NB4 (cell line): ENCODE results near the gene MRPL41.

ENCODE experiments used
- DNase-seq: peaks from one replicate; pipeline ENCODE4 v3.0.0; 2010; ENCODE audit warnings: low read depth
- H3K4me3 ChIP-seq: one replicate; pipeline ENCODE4 v1.5.1; 2011; ENCODE audit warnings: mild to moderate bottlenecking, low read depth, low read length, moderate library complexity
- MYC ChIP-seq: IDR thresholded peaks from 2 replicates; pipeline ENCODE4 v1.6.1; 2011; ENCODE audit warnings: low read depth, low read length
- POLR2A ChIP-seq: IDR thresholded peaks from 2 replicates; pipeline ENCODE4 v1.6.1; 2011; ENCODE audit warnings: mild to moderate bottlenecking; ENCODE audit not compliant: insufficient read length; ENCODE audit errors: extremely low read depth
- TF ChIP-seq, protein P1 (sequence below): IDR thresholded peaks from 2 replicates; pipeline ENCODE4 v1.6.1; 2011; ENCODE audit warnings: low read depth, low read length
- TF ChIP-seq, protein P2 (sequence below): IDR thresholded peaks from one replicate; pipeline ENCODE4 v1.5.1; 2012; ENCODE audit warnings: low read depth, low read length

MRPL41 gene

DNA sequence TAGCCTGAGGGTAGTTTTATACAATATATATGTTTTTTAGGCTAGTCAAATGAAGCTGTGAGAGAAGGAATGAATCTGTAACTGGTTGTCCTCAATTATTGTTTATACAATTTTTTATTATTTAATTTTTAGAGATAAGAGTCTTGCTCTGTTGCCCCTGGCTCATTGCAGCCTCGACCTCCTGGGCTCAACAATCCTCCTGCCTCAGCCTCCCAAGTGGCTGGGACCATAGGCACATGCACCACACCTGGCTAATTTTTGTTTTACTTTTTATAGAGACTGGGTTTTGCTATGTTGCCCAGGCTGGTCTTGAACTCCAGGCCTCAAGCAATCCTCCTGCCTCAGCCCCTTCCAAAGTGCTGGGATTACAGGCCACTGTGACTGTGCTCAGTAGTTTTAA is 2.7 kb downstream of the MRPL41 start:
- H3K4me3 ChIP-seq, result no peak overlapping the region
- DNase-seq, result no peak
- no peak for TF ChIP-seq MYC
- TF ChIP-seq, protein P1, sequence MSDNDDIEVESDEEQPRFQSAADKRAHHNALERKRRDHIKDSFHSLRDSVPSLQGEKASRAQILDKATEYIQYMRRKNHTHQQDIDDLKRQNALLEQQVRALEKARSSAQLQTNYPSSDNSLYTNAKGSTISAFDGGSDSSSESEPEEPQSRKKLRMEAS, result no peak
- TF ChIP-seq, protein P2, sequence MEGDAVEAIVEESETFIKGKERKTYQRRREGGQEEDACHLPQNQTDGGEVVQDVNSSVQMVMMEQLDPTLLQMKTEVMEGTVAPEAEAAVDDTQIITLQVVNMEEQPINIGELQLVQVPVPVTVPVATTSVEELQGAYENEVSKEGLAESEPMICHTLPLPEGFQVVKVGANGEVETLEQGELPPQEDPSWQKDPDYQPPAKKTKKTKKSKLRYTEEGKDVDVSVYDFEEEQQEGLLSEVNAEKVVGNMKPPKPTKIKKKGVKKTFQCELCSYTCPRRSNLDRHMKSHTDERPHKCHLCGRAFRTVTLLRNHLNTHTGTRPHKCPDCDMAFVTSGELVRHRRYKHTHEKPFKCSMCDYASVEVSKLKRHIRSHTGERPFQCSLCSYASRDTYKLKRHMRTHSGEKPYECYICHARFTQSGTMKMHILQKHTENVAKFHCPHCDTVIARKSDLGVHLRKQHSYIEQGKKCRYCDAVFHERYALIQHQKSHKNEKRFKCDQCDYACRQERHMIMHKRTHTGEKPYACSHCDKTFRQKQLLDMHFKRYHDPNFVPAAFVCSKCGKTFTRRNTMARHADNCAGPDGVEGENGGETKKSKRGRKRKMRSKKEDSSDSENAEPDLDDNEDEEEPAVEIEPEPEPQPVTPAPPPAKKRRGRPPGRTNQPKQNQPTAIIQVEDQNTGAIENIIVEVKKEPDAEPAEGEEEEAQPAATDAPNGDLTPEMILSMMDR, result no peak
- no peak for TF ChIP-seq POLR2A

DNA sequence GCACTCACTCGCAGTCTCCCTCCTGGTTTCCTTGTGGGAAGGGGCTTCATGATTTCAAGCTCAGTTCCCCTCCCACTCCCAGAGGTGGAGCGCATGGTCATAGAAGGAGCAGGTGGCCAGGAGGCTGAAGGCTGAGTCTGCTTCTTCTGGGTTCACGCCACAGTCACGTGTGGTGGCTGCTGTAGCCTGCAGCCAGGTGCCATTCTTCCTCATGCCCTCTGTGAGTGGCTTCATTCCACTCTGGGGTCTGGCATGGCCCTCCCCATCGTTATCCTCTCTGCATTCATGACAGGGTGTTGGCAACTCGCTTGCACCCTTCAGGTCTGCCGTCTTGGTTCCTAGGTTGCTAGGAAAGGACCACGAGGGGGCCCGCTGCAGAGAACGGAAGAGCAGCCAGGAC is 3.5 kb downstream of the MRPL41 start:
- no peak overlapping the region for H3K4me3 ChIP-seq
- no peak for DNase-seq
- no peak for TF ChIP-seq POLR2A
- TF ChIP-seq, protein P2, result no peak
- TF ChIP-seq, protein P1, result no peak

DNA sequence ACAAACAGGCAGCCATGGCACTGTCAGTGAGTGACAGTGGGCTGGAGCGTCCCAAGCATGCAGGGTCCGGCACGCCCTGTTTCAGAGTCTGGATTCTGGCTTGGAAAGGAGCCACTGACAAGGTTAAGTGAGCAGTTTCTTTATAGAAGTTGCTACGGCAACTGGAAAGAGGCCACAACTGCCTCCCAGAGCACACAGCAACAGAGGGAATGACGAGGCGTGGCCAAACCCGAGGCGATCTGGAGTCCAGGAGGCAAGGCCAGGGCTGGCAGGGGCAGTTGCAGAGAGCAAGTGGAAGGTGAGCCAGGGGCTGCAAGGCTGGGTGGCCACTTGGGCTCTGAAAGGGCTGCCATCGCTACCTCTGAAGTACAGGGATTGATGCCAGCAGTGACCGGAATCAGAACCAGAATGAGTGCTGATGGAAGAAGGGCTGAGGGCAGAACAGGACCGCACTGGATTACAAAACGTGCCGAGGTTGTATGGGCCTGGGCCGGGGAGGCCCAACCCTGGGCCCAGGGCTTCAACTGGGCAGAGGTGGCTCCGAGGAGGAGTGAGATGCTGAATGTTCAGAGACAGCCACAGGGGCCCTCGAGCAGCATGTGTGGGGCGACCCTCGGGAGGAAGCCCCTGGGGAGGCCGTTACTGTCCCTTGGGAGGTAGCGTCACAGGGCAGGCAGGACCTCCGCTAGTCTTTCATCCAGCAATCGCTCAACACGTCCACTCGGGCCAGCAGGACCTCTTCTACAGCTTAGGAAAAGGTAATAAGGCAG is 4.6 kb downstream of the MRPL41 start:
- TF ChIP-seq MYC (no peak), POLR2A (no peak)
- TF ChIP-seq, protein P1, result no peak
- TF ChIP-seq, protein P2, result no peak
- DNase-seq, result no peak

DNA sequence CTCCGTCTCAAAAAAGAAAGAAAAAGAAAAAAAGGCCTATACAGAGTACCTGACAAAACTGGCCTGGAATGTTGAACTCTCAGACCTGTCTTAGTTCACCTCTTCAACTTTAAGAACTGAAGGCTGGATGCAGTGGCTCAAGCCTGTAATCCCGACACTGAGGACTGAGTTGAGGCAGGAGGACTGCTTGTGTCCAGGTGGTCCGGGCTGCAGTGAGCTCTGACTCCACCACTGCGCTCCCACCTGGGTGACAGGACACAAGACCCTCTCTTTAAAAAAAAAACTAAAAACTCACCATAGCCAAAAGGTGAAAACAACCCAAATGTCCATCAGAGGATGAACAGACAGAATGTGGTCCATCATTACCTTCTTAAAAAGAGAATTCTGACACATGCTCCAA is 6.4 kb downstream of the MRPL41 start:
- TF ChIP-seq POLR2A (no peak), MYC (no peak)
- TF ChIP-seq, protein P2, result no peak
- TF ChIP-seq, protein P1, result no peak
- H3K4me3 ChIP-seq, result no peak overlapping the region
- DNase-seq, result no peak

More for the DNA sequence above, 4.6 kb downstream of the MRPL41 start:
- no peak overlapping the region for H3K4me3 ChIP-seq

DNA sequence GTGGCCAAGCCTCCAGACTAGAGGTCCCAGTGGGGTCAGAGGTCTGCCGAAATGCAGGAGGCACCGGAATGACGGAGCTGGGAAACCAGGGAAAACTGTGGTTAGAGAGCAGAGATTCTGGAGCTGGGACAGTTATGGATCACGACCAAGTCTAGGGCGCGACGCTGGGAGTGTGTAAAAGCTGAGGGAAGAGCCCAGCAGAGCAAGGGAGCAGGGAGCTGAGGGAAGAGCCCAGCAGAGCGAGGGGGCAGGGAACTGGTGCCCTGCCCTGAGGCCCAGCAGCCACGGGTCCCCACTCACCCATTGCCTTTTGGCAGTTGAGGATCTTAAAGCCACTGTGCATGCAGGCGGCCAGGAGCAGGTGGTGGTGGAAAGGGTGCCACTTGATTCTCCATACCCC is 12.5 kb downstream of the MRPL41 start:
- no peak for DNase-seq

More for the DNA sequence above, 12.5 kb downstream of the MRPL41 start:
- TF ChIP-seq, protein P2, result no peak
- TF ChIP-seq MYC (no peak), POLR2A (no peak)
- TF ChIP-seq, protein P1, result no peak
- H3K4me3 ChIP-seq, result no peak overlapping the region
